ENCODE results near the gene ANKH.

- TF ChIP-seq CTCF (IDR thresholded peaks at IDR 0.05 in 2 of 3, conservative IDR thresholded peaks at IDR 0.05 in 1 of 3; ENCODE audit: borderline replicate concordance in 1 of 3, insufficient read depth in 1 of 3, low read depth in 2 of 3, low read length in 2 of 3) (no peak), EZH2 (IDR thresholded peaks at IDR 0.05) (no peak), POLR2A (IDR thresholded peaks at IDR 0.05; ENCODE audit: borderline replicate concordance, extremely low read depth, insufficient read depth, insufficient read length) (peak; percentile 72), JUND (IDR thresholded peaks at IDR 0.05) (no peak), REST (IDR thresholded peaks at IDR 0.05; ENCODE audit: low read depth) (no peak), SIN3A (IDR thresholded peaks at IDR 0.05; ENCODE audit: low read depth) (peak; percentile 87), ZBTB33 (IDR thresholded peaks at IDR 0.05; ENCODE audit: extremely low read depth, insufficient replicate concordance, low read length) (no peak), ZNF274 (IDR thresholded peaks at IDR 0.05; ENCODE audit: low read depth, low read length) (no peak), CEBPB (IDR thresholded peaks at IDR 0.05; ENCODE audit: low read depth) (no peak), YY1 (IDR thresholded peaks at IDR 0.05; ENCODE audit: extremely low read depth, insufficient replicate concordance, low read depth, low read length) (no peak), POLR2AphosphoS5 (IDR thresholded peaks at IDR 0.05; ENCODE audit: low read depth, low read length) (peak; percentile 86)
Observed at GRCh38 chr5:14664270-14665100, 207.1 kb downstream of the ANKH start, which contains the start of gene OTULIN.
